HG03095 (cell line): Measurements from ENCODE around the gene RFT1.

Experiments
- ATAC-seq: cut with Tn5 transposase; IDR thresholded peaks from one replicate; pipeline ENCODE4 v1.9.1; 2021; ENCODE audit warnings: moderate library complexity; ENCODE audit not compliant: unreplicated experiment

RFT1 gene

GRCh38 chr3:53097887-53098286 is 32.3 kb downstream of the RFT1 start:
- no peak for ATAC-seq

DNA sequence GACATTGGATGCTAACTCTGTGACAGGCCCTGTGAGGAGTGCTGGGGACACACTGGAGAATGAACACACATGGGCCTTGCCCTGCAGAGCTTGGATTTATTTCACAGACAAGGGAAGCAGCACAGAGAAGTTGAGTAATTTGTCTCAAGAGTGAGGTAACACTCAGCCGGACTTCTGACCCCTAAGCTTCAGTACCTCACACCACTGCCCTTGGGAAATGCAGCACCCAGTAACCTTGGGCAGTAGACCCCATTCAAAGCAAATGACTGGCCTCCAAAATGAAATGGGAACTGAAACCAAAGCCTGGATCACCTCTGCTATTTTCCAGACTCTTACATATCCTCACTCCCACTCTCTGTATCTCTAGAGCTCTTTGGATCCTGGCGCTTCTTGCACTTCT is 37.3 kb downstream of the RFT1 start:
- no peak for ATAC-seq

DNA sequence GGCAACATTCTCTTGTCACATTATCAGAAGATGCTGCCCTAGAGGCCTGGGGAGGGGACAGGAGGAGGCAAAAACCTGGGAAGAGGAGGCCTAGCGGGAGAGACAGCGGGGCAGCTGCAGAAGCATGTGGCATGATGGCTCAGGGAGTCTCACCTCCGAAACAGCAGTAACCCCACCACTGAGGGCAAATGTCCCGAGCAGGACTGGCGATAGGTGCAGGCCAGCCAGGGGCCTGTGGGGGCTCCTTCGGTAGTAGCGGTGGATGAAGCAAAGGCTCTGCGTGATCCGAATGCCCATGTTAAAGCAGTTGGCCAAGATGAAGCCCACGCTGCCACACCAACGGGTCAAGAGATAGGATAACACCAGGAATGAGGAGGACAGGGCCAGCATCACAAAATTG is 38.0 kb downstream of the RFT1 start:
- ATAC-seq, result no peak

DNA sequence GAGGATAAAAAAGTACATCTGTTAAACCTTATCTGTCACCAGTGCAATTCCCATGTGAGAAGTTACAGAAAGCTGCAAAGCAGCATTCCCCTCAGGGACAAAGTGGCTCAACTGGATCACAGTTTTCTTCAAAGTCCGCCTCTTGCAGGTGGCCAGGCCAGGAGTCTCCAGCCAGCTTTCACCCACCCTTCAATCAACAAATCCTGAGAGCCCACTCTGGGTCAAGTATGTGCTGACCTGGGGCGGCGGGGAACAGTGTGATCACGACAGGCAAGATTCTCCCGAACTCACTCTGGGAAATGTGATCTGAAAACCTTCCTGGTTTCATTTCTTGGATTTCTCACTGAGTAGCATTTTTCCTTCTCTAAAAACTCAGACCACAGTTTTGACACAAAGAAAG is 39.2 kb downstream of the RFT1 start:
- ATAC-seq, result no peak

DNA sequence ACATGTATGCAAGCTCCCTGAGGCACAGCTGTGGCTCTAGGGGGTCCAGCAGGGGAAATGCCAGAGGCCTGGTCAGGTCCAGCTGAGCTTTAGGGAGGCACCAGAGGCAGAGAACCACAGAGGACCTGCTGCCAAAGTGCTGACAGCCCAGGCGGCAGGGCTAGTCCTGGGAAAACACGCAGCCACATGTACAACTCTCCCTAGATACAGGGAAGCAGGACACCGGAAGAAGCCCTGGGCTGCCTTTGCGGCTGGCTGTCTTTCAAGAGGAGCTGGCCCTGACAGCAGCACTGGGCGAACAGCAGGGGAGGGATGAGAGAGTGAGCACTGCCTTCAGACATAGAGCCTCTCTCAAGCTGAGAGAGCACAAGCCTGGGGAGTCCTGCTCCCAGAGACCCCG is 40.7 kb downstream of the RFT1 start:
- ATAC-seq, result no peak

DNA sequence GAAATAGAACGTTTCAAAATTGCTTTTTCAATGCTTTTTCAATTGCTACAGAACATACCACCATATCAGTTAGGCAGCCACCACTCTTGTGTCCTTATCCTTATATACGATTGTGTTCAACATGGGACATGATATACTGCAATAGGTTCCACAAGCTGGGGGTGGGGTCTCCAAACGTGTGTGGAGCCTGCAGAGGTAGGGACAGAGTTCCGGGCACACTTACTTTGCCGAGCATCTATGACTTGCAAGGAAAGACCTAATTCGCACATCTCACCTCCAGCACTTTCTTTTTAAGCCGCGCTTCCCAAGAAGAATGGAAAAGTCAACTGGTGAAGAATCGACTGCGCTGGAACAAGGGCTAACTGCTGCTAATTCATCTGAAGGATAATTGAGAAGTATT is 44.8 kb downstream of the RFT1 start:
- ATAC-seq, result no peak

GRCh38 chr3:53084310-53085001 is 45.8 kb downstream of the RFT1 start:
- no peak for ATAC-seq

DNA sequence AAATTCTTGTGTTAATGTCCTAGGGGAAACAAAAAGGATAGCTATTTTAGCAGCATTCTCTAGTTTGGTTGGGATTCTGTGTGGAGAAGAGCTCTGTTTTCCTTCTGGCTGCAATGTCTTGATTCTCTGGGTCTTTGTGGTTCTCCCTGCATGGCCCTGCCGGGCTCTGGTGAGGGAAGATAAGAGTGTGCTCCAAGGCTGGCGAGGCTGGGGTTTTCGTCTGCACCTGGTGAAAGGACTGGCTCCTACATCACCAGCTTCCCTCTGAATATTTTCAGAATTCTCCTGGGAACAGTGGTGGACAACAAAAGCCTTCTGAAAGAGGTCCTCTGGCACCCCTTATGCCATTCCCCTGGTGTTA is 46.3 kb downstream of the RFT1 start:
- ATAC-seq, result no peak

DNA sequence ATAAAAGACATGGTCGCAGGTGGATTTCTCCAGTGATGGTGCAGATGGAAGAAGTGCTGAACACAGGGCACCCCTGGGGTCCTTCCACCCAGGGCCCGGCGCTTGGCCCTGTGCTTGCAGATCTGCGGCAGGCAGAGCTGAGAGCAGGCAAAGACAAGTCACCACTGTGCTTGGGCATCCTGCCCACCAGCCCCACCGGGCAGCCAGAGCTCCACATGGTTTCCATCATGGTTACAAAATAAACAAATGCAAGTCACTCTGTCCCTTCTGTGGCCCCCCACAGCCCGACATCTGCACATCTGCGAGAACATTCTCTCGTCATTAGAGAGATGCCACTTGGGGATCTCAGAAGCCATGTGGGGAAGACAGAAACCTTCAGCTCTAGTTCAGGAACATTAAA is 46.7 kb downstream of the RFT1 start:
- ATAC-seq, result no peak

GRCh38 chr3:53082736-53083135 is 47.5 kb downstream of the RFT1 start:
- ATAC-seq, result no peak

DNA sequence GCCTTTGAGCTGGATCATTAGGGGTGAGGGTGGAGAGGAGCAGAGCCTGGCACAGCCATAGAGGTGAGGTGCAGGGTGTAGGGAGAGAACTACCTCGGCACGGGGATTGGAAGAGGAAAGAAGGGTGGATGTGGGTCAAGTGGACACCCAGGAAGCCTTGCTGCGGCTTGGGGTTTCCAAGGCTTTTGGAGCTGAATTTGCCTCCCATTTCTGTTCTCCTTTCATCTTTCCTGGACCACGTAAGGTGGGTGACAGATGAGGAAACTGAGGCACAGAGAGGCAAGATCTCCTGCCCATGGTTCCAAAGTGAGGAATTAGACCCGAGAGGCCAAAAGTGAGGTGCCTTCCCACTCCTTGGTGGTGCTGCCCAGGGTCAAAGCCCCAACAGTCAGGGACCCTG is 48.9 kb downstream of the RFT1 start:
- no peak for ATAC-seq

DNA sequence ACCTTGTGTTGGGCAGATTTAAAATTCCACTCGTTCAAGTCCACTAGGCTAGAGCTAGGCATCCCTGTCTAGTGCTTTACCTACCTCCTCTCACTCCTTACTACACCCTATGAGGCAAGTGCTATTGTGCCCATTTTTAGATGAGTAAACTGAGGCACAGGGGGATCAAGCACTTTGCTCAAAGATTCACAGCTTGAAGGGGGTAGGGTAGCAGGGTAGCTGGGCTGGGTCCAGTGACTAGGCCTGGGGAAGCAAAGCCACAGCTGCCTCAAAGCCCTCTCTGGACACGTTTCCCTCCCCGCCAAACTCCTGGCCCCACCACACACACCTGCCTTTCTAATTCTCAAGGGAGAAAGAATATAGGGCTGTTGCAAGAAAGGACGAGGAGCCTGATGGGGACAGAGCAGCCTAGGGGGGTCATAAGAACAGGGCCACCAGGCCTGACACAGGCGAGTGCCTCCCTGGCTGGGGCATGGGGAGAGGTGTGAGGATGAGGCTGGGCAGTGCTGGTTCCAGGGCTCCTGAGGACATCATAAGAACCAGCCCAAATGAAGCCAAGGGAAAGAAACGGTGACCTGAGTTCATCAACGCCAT is 49.5 kb downstream of the RFT1 start:
- ATAC-seq, result no peak

GRCh38 chr3:53079791-53080555 is 50.3 kb downstream of the RFT1 start:
- no peak for ATAC-seq

DNA sequence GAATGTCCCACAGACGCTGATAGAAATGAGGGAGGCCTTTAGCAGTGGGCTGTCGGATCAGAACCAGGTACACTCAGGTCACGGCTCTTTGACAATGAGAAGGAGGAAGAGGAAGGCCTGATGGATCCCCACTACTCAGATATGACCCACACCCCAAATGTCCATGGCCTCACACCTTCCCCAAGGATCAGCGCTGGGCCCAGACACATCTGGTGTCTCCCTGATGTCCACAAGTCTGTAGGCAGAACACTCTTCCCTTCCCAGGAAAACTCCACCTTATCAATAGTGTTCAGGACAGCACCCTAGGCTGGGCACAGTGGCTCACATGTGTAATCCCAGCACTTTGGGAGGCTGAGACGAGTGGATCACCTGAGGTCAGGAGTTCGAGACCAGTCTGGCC is 51.1 kb downstream of the RFT1 start:
- ATAC-seq, result no peak

DNA sequence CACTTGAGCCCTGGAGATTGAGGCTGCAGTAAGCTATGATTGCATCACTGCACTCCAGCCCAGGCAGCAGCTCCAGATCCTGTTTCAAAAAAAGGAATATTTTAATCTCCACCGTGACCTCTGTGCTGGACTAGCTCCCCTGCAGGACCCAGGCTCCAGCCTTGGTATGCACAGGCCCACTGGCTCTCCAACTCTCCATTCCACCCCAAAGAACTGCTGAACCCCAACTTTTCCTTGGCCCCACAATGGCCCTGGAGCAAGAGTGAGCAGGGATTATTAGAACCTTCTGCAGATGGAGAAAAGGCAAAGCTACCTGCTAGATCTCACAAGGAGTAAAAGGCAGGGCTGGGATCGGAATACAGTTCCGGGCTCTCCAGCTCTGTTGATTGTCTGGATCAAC is 51.6 kb downstream of the RFT1 start:
- no peak for ATAC-seq

DNA sequence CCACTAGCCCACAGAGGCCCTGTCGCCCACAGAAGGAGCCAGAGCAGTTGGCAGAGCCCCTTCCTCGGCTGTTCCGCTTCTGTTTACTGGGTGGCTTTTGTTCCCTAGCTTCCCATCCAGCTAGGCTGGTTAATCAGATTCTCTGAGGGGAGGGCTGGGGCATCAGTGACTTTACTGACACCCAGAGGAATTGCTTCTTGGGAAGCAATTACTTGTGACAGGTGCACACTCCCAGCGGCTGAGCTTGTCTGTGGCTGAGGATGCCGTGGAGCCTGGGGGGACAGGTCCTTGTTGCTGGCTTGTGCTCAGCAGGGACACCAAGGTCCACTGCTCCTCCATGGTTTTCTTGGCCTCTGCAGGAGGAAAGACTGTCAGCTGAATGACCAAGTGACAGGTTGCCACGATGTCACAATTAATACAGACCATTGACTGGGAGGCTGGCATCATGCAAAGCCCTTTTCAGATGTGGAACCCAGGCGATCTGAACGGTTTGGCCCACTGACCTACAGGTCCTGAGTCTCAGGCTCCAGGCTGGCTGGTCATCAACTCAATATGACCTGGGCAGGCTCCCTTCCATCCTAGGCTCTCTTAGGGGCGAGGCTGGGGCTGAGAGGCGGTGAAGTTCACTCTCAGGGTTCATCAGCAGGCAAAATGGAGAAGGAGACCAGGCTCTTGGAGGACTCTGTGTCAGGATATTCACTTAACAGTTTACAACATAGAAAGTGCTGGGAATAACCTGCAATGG is 52.6 kb downstream of the RFT1 start:
- no peak for ATAC-seq

DNA sequence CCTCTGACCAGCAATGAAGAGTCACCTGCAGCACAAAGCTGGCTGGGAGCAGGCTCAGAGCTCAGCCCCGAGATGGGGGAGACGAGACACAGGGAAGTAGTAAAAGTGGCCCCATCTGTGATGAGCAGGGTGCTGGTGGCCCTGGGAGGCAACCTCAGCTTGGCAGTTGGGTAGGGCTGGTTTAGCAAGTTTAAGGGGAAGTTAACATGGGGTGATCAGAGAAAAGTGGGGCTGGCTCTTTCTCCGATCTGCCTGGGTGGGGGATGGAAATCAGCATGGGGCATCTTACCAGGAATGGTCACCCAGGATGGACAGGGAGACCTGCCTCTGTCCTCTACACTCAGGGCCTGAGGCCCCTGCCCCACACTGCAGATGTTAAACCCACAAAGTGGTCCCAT is 54.5 kb downstream of the RFT1 start:
- no peak for ATAC-seq

GRCh38 chr3:53074761-53075742 is 55.2 kb downstream of the RFT1 start:
- no peak for ATAC-seq

GRCh38 chr3:53074366-53074696 is 55.9 kb downstream of the RFT1 start:
- no peak for ATAC-seq

DNA sequence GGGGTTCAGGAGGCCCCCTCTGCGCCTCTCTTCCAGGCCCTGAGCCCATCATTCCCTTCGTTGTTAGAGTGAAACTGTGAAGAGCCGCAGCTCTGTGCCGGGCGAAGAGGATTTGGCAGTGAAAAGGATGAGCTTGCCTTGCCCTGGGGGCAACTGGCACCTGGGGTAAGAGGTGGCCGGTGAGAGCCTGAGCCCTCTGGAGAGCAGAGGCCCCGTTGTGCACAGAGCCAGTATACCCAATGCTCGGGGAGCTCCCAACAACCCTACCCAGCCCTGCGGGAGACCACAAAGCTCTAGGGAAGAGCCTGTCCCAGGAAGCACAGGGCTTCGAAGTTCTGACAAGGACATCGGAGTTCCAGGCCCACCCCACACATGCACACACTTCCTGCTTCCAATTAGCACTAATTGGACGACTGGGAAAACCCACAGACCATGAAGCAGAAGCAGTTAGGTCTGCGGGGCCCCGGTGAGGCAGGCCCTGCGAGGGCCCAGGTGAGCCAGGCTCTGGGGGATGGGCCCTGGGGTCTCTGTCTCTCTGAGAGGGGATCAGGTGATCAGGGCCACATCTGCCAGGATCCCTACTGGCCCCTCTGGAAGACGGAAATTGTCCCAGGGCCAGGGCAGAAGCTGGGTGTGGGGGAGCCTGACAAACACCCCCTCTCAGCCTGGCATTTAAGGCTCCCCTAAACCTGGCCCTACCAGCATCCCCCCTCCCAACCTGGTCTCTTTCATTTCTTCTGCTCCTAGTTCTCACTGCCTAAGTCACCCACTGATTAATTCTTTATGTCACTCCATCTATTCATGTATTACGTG is 56.5 kb downstream of the RFT1 start:
- ATAC-seq, result no peak
